ENCODE data around the gene ANO10. TPM values are rescaled to one million over a fixed set of nuclear protein-coding genes. Genes with fewer than 3 reads are reported as not detected.

ANO10 gene
- total RNA-seq, 1 donor from 2014 or later: 45.4 TPM

DNA sequence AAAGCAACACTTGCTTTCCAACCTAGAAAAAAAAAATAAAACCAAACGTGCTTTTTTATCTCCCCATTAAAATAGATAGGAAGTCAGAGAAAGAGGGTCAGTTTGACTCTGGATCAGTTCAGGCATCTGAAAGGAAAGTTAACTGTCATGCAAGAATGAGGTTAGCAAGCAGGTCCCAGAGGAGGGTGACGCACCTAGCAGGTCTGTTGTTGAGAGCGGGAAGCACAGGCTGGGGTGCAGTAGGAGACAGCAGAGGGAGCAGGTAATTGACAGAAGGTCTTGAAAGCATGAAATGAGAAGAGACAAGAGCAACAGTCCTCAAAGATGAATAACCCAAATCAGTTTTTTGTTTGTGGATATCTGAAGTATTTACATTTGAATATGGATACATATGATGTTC is 82.5 kb downstream of the ANO10 start:
- Histone ChIP-seq H3K4me1 (ENCODE audit: insufficient read depth, low read length) (no peaks in the 10 kb centered on the region), H3K27me3 (ENCODE audit: insufficient read depth, low read length) (no peaks in the 10 kb centered on the region), H3K4me3 (ENCODE audit: insufficient read depth, low read depth, low read length) (no peak overlapping the region), H3K9me3 (ENCODE audit: insufficient read depth, low read depth, low read length) (no peaks in the 10 kb centered on the region), H3K9ac (ENCODE audit: low read length) (no peak overlapping the region), H3K36me3 (ENCODE audit: insufficient read depth, low read length) (no peaks in the 10 kb centered on the region), H3K4me2 (ENCODE audit: low read length) (no peak overlapping the region), H2AFZ (ENCODE audit: low read depth, low read length) (no peak overlapping the region), H4K20me1 (ENCODE audit: insufficient read depth, low read length) (peaks cover 4% of the 10 kb centered on the region), H3K27ac (ENCODE audit: low read depth, low read length) (no peak overlapping the region), H3K79me2 (ENCODE audit: insufficient read depth, low read length) (no peaks in the 10 kb centered on the region)
- Mint-ChIP-seq H3K4me1 (ENCODE audit: low read depth, unreplicated experiment) (no peaks in the 10 kb centered on the region), H3K27ac (ENCODE audit: unreplicated experiment) (no peak overlapping the region), H3K36me3 (ENCODE audit: low read depth, unreplicated experiment) (no peaks in the 10 kb centered on the region), H3K9me3 (ENCODE audit: unreplicated experiment) (no peaks in the 10 kb centered on the region), H3K27me3 (ENCODE audit: low read depth, unreplicated experiment) (no peaks in the 10 kb centered on the region), H3K4me3 (ENCODE audit: unreplicated experiment) (no peak overlapping the region)
- TF ChIP-seq EZH2 (IDR thresholded peaks at IDR 0.05; ENCODE audit: insufficient read depth, low read length) (no peak), CTCF (IDR thresholded peaks at IDR 0.05; ENCODE audit: insufficient read depth, low read depth, low read length) (no peak)
- FAIRE-seq (no peak), DNase-seq (ENCODE audit: low read depth) (no peak)

- H3K9me3 ChIP-seq (ENCODE audit: insufficient read depth, low read depth, low read length): no peaks in the 10 kb centered on the region
- no peak overlapping the region for H3K9ac ChIP-seq (ENCODE audit: low read length)
- H3K4me3 ChIP-seq (ENCODE audit: insufficient read depth, low read depth, low read length): no peak overlapping the region
- no peak for FAIRE-seq
- no peaks in the 10 kb centered on the region for H3K36me3 ChIP-seq (ENCODE audit: insufficient read depth, low read length)
- TF ChIP-seq EZH2 (IDR thresholded peaks at IDR 0.05; ENCODE audit: insufficient read depth, low read length) (no peak), CTCF (IDR thresholded peaks at IDR 0.05; ENCODE audit: insufficient read depth, low read depth, low read length) (no peak)
- H3K36me3 Mint-ChIP-seq (ENCODE audit: low read depth, unreplicated experiment): no peaks in the 10 kb centered on the region
- no peaks in the 10 kb centered on the region for H3K79me2 ChIP-seq (ENCODE audit: insufficient read depth, low read length)
- no peak overlapping the region for H3K27ac Mint-ChIP-seq (ENCODE audit: unreplicated experiment)
- no peaks in the 10 kb centered on the region for H3K27me3 Mint-ChIP-seq (ENCODE audit: low read depth, unreplicated experiment)
- H3K27me3 ChIP-seq (ENCODE audit: insufficient read depth, low read length): no peaks in the 10 kb centered on the region
- H4K20me1 ChIP-seq (ENCODE audit: insufficient read depth, low read length): peaks cover 4% of the 10 kb centered on the region
- no peak overlapping the region for H3K27ac ChIP-seq (ENCODE audit: low read depth, low read length)
- DNase-seq (ENCODE audit: low read depth): no peak
- no peaks in the 10 kb centered on the region for H3K9me3 Mint-ChIP-seq (ENCODE audit: unreplicated experiment)
- no peaks in the 10 kb centered on the region for H3K4me1 ChIP-seq (ENCODE audit: insufficient read depth, low read length)
- no peaks in the 10 kb centered on the region for H3K4me1 Mint-ChIP-seq (ENCODE audit: low read depth, unreplicated experiment)
- H3K4me2 ChIP-seq (ENCODE audit: low read length): no peak overlapping the region
- no peak overlapping the region for H3K4me3 Mint-ChIP-seq (ENCODE audit: unreplicated experiment)
- no peak overlapping the region for H2AFZ ChIP-seq (ENCODE audit: low read depth, low read length)
Observed at GRCh38 chr3:43537225-43537624, 84.6 kb downstream of the ANO10 start.

- H3K27me3 Mint-ChIP-seq (ENCODE audit: low read depth, unreplicated experiment): no peaks in the 10 kb centered on the region
- H3K9ac ChIP-seq (ENCODE audit: low read length): no peak overlapping the region
- DNase-seq (ENCODE audit: low read depth) (no peak), FAIRE-seq (no peak)
- H3K9me3 Mint-ChIP-seq (ENCODE audit: unreplicated experiment): no peaks in the 10 kb centered on the region
- H3K4me1 Mint-ChIP-seq (ENCODE audit: low read depth, unreplicated experiment): peaks cover 4% of the 10 kb centered on the region
- no peaks in the 10 kb centered on the region for H3K79me2 ChIP-seq (ENCODE audit: insufficient read depth, low read length)
- H3K27ac Mint-ChIP-seq (ENCODE audit: unreplicated experiment): no peak overlapping the region
- peaks cover 4% of the 10 kb centered on the region for H4K20me1 ChIP-seq (ENCODE audit: insufficient read depth, low read length)
- H3K27ac ChIP-seq (ENCODE audit: low read depth, low read length): no peak overlapping the region
- no peaks in the 10 kb centered on the region for H3K4me1 ChIP-seq (ENCODE audit: insufficient read depth, low read length)
- H3K9me3 ChIP-seq (ENCODE audit: insufficient read depth, low read depth, low read length): no peaks in the 10 kb centered on the region
- H3K4me3 ChIP-seq (ENCODE audit: insufficient read depth, low read depth, low read length): no peak overlapping the region
- TF ChIP-seq CTCF (IDR thresholded peaks at IDR 0.05; ENCODE audit: insufficient read depth, low read depth, low read length) (no peak), EZH2 (IDR thresholded peaks at IDR 0.05; ENCODE audit: insufficient read depth, low read length) (no peak)
- H3K36me3 ChIP-seq (ENCODE audit: insufficient read depth, low read length): no peaks in the 10 kb centered on the region
- H3K36me3 Mint-ChIP-seq (ENCODE audit: low read depth, unreplicated experiment): no peaks in the 10 kb centered on the region
- H2AFZ ChIP-seq (ENCODE audit: low read depth, low read length): no peak overlapping the region
- no peak overlapping the region for H3K4me3 Mint-ChIP-seq (ENCODE audit: unreplicated experiment)
- no peaks in the 10 kb centered on the region for H3K27me3 ChIP-seq (ENCODE audit: insufficient read depth, low read length)
- no peak overlapping the region for H3K4me2 ChIP-seq (ENCODE audit: low read length)
Observed at GRCh38 chr3:43534675-43535074, 87.1 kb downstream of the ANO10 start.
